H7 (cell line): Measurements from ENCODE around the gene TMEM44. TPM values are rescaled to one million over a fixed set of nuclear protein-coding genes. Genes with fewer than 3 reads are reported as not detected.
"Not testable (repeated sequence)": the region's sequence is repeated elsewhere in the genome, so short reads cannot be mapped to it uniquely, and the experiment has no call there.

Experiments
- DNase-seq: peaks from one replicate; pipeline ENCODE4 v3.0.0; 2012
- H3K27me3 ChIP-seq: 2 replicates; pipeline ENCODE4 v1.6.0; 2011; ENCODE audit warnings: mild to moderate bottlenecking, low read length; ENCODE audit not compliant: control insufficient read depth, insufficient read depth
- H3K36me3 ChIP-seq: replicated peaks from 2 replicates; pipeline ENCODE4 v1.5.1; 2011; ENCODE audit warnings: low read length; ENCODE audit not compliant: control insufficient read depth, insufficient read depth
- H3K4me3 ChIP-seq: 2 replicates; pipeline ENCODE4 v1.5.1; 2011; ENCODE audit warnings: low read depth, mild to moderate bottlenecking, control low read depth, low read length, moderate library complexity; ENCODE audit not compliant: insufficient read depth
- total RNA-seq: library from RNA; depleted of rRNA; stranded (reverse); fragments of >200 nt; shearing (Covaris generic); gene quantifications from 2 replicates; pipeline ENCODE4 v1.2.3, GENCODE V29; 2014; rRNA removed

TMEM44 gene
- total RNA-seq, 1 experiment from 2014 or later: 5.4 TPM

DNA sequence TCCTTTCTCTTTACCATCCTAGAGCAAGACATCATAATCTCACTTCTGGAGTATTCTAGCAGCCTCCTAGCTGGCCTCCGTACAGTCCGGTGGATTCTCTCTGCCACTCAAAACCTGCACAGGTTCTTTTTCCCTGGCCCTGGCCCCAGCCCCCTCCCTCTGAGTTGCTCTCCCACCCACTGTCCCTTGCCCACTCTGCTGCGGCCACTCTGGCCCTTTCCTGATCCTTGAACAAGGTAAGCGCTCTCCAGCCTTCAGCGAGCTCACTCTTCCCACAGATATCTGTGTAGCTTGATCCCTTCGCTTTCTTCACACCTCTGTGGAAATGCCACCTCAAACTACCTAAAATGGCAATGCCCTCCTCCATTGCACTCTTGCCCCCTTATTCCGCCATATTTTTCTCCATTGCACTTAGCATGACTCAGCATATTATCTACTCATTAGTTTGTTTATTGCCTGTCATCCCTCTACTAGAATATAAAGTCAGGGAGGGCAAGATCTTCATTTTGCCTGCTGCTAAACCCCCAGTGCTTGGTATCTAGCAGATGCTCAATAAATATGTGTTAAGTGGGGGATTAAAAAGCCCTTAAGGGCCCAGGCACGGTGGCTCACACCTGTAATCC, 80.8 kb downstream of the TMEM44 start:
- no peaks in the 10 kb centered on the region for H3K27me3 ChIP-seq
- no peak overlapping the region for H3K4me3 ChIP-seq
- DNase-seq: no peak
- H3K36me3 ChIP-seq: no peaks in the 10 kb centered on the region

DNA sequence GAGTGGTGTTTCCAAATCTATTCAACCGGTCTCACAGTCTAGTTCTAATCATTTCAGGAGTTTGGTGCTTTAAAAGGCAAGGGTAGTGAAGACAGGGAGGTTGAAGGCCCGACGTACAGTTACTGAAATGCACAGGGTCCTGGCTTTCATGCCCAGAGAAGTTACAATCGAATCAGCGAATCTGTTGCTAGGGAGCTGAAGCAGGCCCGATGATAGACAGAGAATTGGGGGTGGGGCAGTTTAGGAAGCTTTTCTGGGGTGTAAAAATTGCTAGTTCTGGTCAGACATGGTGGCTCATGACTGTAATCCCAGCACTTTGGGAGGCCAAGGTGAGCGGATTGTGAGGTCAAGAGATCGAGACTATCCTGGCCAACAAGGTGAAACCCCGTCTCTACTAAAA, 83.4 kb downstream of the TMEM44 start:
- H3K27me3 ChIP-seq: no peaks in the 10 kb centered on the region
- no peaks in the 10 kb centered on the region for H3K36me3 ChIP-seq
- DNase-seq: no peak
- H3K4me3 ChIP-seq: no peak overlapping the region

DNA sequence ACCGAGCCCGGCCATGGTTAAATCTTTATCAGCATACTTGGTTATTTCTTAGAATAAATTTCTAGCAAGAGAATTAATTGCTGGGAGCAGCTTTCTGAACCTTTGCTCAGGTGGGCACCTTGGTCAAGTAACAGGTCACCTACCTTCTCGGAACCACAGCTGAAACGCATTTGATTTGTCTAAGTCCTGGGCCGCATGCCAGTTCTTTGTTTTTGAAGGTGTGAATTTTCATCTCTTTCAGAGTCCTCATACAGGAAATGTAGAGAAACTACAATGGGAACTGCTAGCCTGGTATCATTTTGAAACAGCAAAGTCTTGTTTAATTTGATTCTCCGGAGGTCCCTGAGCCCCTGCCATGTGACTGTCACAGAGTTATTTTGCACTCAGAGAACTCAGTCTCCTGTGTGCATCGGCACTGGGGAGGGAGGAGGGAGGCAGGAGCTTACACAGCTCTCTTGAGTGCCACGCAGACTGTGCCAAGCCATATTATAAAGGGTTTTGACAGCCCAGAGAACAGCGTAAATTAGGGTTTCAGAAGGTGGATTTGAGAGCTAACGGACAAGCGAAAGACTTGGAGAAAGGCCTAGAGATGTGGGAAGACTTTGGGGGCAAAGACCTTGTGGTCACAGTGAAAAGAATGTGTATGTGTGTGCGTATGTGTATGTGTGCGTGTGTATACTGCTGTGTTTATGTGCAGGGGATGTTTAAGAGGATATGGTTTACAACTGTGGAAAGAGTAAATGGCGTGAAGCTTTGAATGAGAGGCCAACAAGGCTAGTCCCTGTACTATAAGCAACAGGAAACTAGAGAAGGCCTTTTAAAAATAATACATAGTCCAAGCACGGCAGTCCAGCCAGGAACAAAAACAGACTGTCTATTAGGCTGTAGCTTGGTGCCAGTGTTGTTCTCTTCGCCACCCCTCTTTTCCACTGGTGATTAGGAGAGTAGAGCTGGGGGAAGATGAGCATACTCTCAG, 84.6 kb downstream of the TMEM44 start:
- DNase-seq: no peak

DNA sequence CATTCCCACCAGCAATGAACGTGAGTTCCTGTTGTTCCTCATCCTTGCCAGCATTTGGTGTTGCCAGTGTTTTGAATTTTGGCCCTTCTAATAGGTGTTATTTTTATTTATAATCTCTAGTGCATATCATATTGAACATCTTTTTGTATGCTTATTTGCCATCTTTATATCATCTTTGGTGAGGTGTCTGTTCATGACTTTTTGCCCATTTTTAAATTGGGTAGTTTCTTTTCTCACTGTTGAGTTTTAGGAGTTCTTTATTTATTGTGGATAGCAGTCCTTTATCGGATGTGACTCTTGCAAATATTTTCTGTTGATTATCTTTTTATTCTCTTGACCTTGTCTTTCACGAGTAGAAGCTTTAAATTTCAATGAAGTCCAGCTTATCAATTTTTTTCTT, 86.2 kb downstream of the TMEM44 start:
- DNase-seq: no peak
- no peak overlapping the region for H3K4me3 ChIP-seq
- H3K36me3 ChIP-seq: no peaks in the 10 kb centered on the region
- no peaks in the 10 kb centered on the region for H3K27me3 ChIP-seq

More for the DNA sequence above, 84.6 kb downstream of the TMEM44 start:
- no peaks in the 10 kb centered on the region for H3K36me3 ChIP-seq
- H3K4me3 ChIP-seq: no peak overlapping the region
- no peaks in the 10 kb centered on the region for H3K27me3 ChIP-seq

DNA sequence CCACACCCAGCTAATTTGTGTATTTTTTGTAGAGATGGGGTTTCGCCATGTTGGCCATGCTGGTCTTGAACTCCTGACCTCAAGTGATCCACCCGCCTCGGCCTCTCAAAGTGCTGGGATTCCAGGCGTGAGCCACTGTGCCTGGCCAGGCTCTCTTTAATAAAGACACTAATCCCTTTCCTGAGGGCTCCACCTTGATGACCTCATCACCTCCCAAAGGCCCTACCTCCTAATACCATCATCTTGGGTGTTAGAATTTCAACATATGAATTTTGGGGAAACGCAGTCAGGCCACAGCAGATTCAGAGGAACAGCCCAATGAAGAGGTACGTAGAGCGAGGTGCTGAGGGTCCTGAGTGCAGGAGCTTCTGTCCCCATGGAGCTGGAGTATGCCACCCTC, 87.7 kb downstream of the TMEM44 start:
- not testable (repeated sequence) for H3K4me3 ChIP-seq, H3K36me3 ChIP-seq, DNase-seq, H3K27me3 ChIP-seq

DNA sequence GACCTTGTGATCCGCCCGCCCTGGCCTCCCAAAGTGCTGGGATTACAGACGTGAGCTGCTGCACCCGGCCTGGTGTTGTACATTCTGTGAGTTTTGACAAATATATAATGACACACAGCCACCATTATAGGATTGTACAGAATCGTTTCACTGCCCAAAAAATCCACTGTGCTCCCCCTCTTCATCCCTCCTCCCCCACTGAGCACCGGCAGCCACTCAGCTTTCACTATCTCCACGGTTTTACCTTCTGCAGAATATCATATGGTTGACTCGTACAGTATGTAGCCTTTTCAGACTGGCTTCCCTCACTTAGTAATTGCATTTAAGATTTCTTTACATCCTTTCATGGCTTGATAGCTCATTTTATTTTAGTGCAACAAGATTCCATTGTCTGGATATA, 89.7 kb downstream of the TMEM44 start:
- no peaks in the 10 kb centered on the region for H3K36me3 ChIP-seq
- no peak overlapping the region for H3K4me3 ChIP-seq
- no peak for DNase-seq
- H3K27me3 ChIP-seq: no peaks in the 10 kb centered on the region

DNA sequence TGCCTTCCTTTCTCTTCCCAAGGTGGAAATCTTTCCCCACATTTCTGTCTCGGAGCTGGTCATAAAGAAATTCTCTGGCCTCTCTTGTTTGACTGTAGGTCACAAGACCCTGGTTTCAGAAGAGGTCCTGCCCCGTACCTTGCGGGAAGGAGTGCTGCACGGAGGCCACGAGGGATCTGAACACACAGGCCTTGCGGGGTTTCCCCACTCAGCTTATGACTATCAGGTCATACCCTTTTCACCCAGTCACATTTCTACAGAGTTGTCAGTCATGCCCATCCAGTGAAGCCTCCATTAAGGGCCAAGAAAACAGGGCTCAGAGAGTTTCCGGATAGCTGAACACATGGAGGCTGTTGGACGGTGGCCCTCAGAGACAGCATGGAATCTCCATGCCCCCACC, 91.7 kb downstream of the TMEM44 start:
- no peaks in the 10 kb centered on the region for H3K27me3 ChIP-seq
- H3K4me3 ChIP-seq: no peak overlapping the region
- no peak for DNase-seq
- H3K36me3 ChIP-seq: no peaks in the 10 kb centered on the region

DNA sequence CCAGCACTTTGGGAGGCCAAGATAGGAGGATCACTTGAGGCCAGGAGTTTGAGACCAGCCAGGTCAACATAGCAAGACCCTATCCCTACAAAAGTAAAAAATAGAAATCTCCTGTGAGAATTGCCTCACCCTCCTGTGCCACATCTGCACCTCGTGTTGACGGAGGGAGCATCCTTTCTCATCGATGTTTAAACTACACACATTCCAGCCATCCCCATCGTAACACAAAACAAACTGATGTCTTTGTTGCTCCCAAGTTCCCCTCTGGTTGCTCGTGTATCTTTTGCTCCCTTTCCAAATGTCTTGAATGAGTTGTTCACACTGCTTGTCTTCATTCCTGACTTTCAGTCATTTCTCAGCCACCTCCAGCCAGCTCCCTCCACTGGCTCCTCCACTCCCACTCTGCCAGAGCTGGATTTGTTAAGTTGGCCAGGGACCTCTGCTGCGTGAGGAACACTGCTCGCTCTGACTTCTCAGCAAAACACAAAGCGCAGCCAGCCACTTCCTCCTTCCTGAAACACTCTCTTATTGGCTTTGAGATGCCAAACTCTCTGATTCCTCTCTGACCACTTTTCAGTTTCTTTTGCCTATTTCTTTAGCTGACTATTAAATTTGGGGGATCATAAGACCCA, 92.8 kb downstream of the TMEM44 start:
- DNase-seq: no peak
- Histone ChIP-seq H3K27me3 (no peaks in the 10 kb centered on the region), H3K36me3 (no peaks in the 10 kb centered on the region), H3K4me3 (no peak overlapping the region)

DNA sequence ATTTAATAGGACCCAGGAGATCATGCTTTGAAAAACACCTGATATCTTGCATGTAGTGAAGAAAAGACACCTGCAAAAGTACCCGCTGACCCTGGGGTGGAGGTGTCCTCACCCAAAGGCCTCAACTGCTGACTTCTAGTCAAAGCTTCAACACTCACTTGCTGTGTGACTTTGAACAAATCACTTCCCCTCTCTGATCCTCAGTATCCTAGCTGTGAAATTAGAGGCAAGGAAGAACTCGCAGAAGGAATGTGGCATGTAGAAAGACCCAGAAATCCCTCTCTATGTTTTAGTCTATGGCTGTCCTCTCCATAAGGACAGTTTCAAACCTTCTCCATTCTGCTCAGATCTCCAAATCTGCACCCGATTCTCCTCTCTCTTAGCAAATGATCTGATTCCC, 93.7 kb downstream of the TMEM44 start:
- Histone ChIP-seq H3K27me3 (no peaks in the 10 kb centered on the region), H3K4me3 (no peak overlapping the region), H3K36me3 (no peaks in the 10 kb centered on the region)
- DNase-seq: no peak

DNA sequence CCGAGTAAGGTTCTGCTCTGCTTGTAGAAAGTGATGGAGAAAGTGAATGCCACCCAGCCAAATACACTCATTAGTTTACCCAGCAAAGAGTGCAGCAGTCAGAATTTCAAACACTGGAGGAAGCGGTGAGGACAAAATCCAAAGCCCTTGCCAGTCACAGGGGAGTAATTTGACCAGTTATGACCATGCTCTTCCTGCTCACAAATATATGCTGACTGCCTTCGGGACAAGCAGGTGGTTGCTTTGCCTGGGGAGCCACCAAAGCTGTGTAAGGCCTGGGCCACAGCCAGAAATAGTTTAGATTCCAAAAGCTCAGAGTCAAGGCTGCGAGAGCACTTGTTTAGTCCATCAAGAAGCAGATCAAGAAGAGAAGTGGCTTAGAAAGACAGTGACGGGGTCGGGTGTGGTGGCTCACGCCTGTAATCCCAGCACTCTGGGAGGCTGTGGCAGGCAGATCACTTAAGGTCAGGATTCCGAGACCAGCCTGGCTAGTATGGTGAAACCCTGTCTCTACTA, 95.4 kb downstream of the TMEM44 start:
- Histone ChIP-seq H3K4me3 (no peak overlapping the region), H3K36me3 (no peaks in the 10 kb centered on the region), H3K27me3 (no peaks in the 10 kb centered on the region)
- no peak for DNase-seq

Other genes starting within 250 kb of the TMEM44 start
- not detected in 2 replicates for gene GP5, start 234.2 kb downstream of the TMEM44 start, total RNA-seq
- 46.5 and 71.8 TPM in 2 replicates for gene ATP13A3, start 146.4 kb downstream of the TMEM44 start, total RNA-seq
- 47.1 and 51.1 TPM in 2 replicates for gene LSG1, start 38.8 kb upstream of the TMEM44 start, total RNA-seq
- gene FAM43A, start 52.5 kb upstream of the TMEM44 start, total RNA-seq: 5.0 and 5.5 TPM in 2 replicates